GM12878 (cell line): ENCODE data around the gene DCAF6. TPM values are rescaled to one million over a fixed set of nuclear protein-coding genes. Genes with fewer than 3 reads are reported as not detected.

ENCODE experiments used
- ATAC-seq: fragments of 200-7000 bp; cut with Tn5 transposase; 3 replicates; pipeline ENCODE4 v1.9.1; 2020; ENCODE audit warnings: mild to moderate bottlenecking, moderate library complexity
- BruUV-seq: library from RNA; stranded (reverse); fragments of 400-500 nt; replicated peaks from 2 replicates; lab custom pipeline; 2021; lab: Mats Ljungman, UMichigan
- CTCF ChIA-PET: fragments of 300-600 bp; sonication (Branson Sonifier 250); formaldehyde crosslinking; extraction: SDS; loops from one replicate; lab custom pipeline; 2021; ENCODE audit warnings: inconsistent platforms; lab: Yijun Ruan, JAX
- POLR2A ChIA-PET: fragments of 350-600 bp; formaldehyde crosslinking; extraction: SDS; loops from one replicate; lab custom pipeline; 2021; ENCODE audit warnings: inconsistent platforms; lab: Charles Lee
- RAD21 ChIA-PET: fragments of 300-600 bp; sonication (Branson Sonifier 250); formaldehyde crosslinking; loops from one replicate; lab custom pipeline; 2023; ENCODE audit warnings: antibody characterized with exemption; ENCODE audit not compliant: unreplicated experiment; lab: Charles Lee
- SMC1A ChIA-PET: fragments of 300-600 bp; sonication (Branson Sonifier 250); formaldehyde crosslinking; loops from one replicate; lab custom pipeline; 2023; ENCODE audit not compliant: unreplicated experiment, uncharacterized antibody; lab: Charles Lee
- DNase-seq: peaks from one replicate; pipeline ENCODE4 v3.0.0-alpha.2; 2011; ENCODE audit warnings: low read depth, low spot score
- FAIRE-seq: peaks from 3 replicates; lab custom pipeline; 2011; peaks lifted over from hg19 to GRCh38; lab: Jason Lieb, UNC
- H2AFZ ChIP-seq: 2 replicates; pipeline ENCODE4 v1.6.0; 2011; ENCODE audit warnings: low read depth, low read length, control low read depth; ENCODE audit not compliant: control insufficient read depth
- H3K27ac ChIP-seq: 2 replicates; pipeline ENCODE4 v1.5.1; 2011; ENCODE audit warnings: control low read depth; ENCODE audit not compliant: control insufficient read depth, insufficient read depth
- H3K27me3 ChIP-seq, 2 experiments: replicated peaks in 1 of 2; 2 replicates each; pipeline versions ENCODE4 v1.6.0 to v1.6.1; 2011; ENCODE audit warnings: low read length in 1 of 2; ENCODE audit not compliant: control insufficient read depth in 2 of 2, insufficient read depth in 2 of 2
- H3K36me3 ChIP-seq, 2 experiments: 2 replicates each; pipeline ENCODE4 v1.5.1; 2011; ENCODE audit warnings: low read length in 1 of 2; ENCODE audit not compliant: control insufficient read depth in 2 of 2, insufficient read depth in 2 of 2
- H3K4me1 ChIP-seq: 2 replicates; pipeline ENCODE4 v1.6.1; 2011; ENCODE audit warnings: mild to moderate bottlenecking, low read length, moderate library complexity, mixed read lengths; ENCODE audit not compliant: control insufficient read depth, insufficient read depth
- H3K4me2 ChIP-seq: 2 replicates; pipeline ENCODE4 v1.6.0; 2011; ENCODE audit warnings: control low read depth; ENCODE audit not compliant: control insufficient read depth, insufficient read depth
- H3K4me3 ChIP-seq: fragments of 200-600 bp; sonication (generic); 2 replicates; pipeline ENCODE4 v1.5.1; 2016
- H3K79me2 ChIP-seq: 2 replicates; pipeline ENCODE4 v1.6.0; 2011; ENCODE audit warnings: low read length; ENCODE audit not compliant: control insufficient read depth, insufficient read depth
- H3K9ac ChIP-seq: 2 replicates; pipeline ENCODE4 v1.8.0; 2011; ENCODE audit warnings: low read length, control low read depth, mixed read lengths; ENCODE audit not compliant: control insufficient read depth, insufficient read depth
- H3K9me3 ChIP-seq: replicated peaks from 3 replicates; pipeline ENCODE4 v1.5.1; 2011; ENCODE audit warnings: mild to moderate bottlenecking, low read length; ENCODE audit not compliant: control insufficient read depth, insufficient read depth
- H4K20me1 ChIP-seq: 2 replicates; pipeline ENCODE4 v1.6.0; 2011; ENCODE audit not compliant: control insufficient read depth, insufficient read depth
- KAT2A ChIP-seq: conservative IDR thresholded peaks from 2 replicates; pipeline ENCODE4 v1.6.1; 2011; ENCODE audit warnings: low read depth, low read length; ENCODE audit not compliant: control insufficient read depth
- MYB ChIP-seq: fragments of 150-350 bp; IDR thresholded peaks from 2 replicates; pipeline ENCODE4 v1.6.1; 2014; ENCODE audit warnings: mild to moderate bottlenecking, low read depth, low read length, borderline replicate concordance
- RCOR1 ChIP-seq: conservative IDR thresholded peaks from 2 replicates; pipeline ENCODE4 v1.6.1; 2012; ENCODE audit warnings: low read depth, low read length, improper control_type of control experiment
- SUPT20H ChIP-seq: IDR thresholded peaks from 2 replicates; pipeline ENCODE4 v1.6.1; 2011; ENCODE audit warnings: low read depth, mild to moderate bottlenecking, low read length, moderate library complexity, borderline replicate concordance; ENCODE audit not compliant: control insufficient read depth
- WRNIP1 ChIP-seq: IDR thresholded peaks from 2 replicates; pipeline ENCODE4 v1.6.1; 2011; ENCODE audit warnings: low read depth, low read length, improper control_type of control experiment, borderline replicate concordance
- ZSCAN29 ChIP-seq: fragments of 450-650 bp; IDR thresholded peaks from 2 replicates; pipeline ENCODE4 v1.6.1; 2017; ENCODE audit warnings: mild to moderate bottlenecking, moderate library complexity
- WGBS: methylation state at CpG from one replicate; pipeline ENCODE4 v1.1.6; 2016; ENCODE audit warnings: low lambda C conversion rate; ENCODE audit not compliant: insufficient replicate concordance, insufficient coverage; ENCODE audit errors: missing lambda C conversion rate; 5-methylcytosine and 5-hydroxymethylcytosine counted together
- in situ Hi-C: fragments of 300-500 bp; cut with MboI; formaldehyde crosslinking; loops from 9 replicates; pipeline ENCODE4 v1.14.3; 2018; ENCODE audit warnings: mixed read lengths
- intact Hi-C: fragments of 100-400 bp; cut with micrococcal nuclease; formaldehyde crosslinking; loops from one replicate; pipeline ENCODE4 v1.14.2; 2022; ENCODE audit not compliant: unreplicated experiment
- polyA plus RNA-seq, 11 experiments: library from polyadenylated mRNA; depleted of rRNA in 4 of 11; unstranded in 6 of 11; stranded (reverse) in 5 of 11; fragments of >200 nt; fragmentation: Nextera tagmentation in 4 of 11; fragmentation: Illumina TruSeq in 1 of 11; extraction: Ambion mirVana in 4 of 11; extraction: Trizol in 1 of 11; gene quantifications; 1 replicate in 1 of 11; 2 replicates in 10 of 11; pipeline versions ENCODE4 v1.2.1 to v1.2.3, GENCODE V29; 2011 to 2016; ENCODE audit warnings: inconsistent platforms in 2 of 11, missing spikeins in 2 of 11, low read depth in 1 of 11
- total RNA-seq, 4 experiments: library from RNA; depleted of rRNA in 3 of 4; stranded (reverse); fragments of >200 nt in 3 of 4; fragmentation: Illumina TruSeq in 1 of 4; extraction: Trizol in 1 of 4; gene quantifications; 2 replicates each; pipeline versions ENCODE4 v1.2.1 to v1.2.3, GENCODE V29; 2013 to 2021
- TF ChIP-seq, protein P1 (sequence below): fragments of 450-650 bp; IDR thresholded peaks from 2 replicates; pipeline ENCODE4 v1.6.1; 2016; ENCODE audit warnings: mild to moderate bottlenecking, moderate library complexity, borderline replicate concordance
- TF ChIP-seq, protein P2 (sequence below): fragments of 450-650 bp; IDR thresholded peaks from 2 replicates; pipeline ENCODE4 v1.6.1; 2016; ENCODE audit warnings: mild to moderate bottlenecking
- TF ChIP-seq, protein P3 (sequence below): fragments of 450-650 bp; IDR thresholded peaks from 2 replicates; pipeline ENCODE4 v1.6.1; 2016; ENCODE audit warnings: mild to moderate bottlenecking

The DCAF6 gene
- total and polyA plus RNA-seq, 10 of the 15 experiments (the other 5 are each of a cell fraction or from before 2014, with no cell fraction given): 11.4 to 62.7 (median 33.0) TPM

DNA sequence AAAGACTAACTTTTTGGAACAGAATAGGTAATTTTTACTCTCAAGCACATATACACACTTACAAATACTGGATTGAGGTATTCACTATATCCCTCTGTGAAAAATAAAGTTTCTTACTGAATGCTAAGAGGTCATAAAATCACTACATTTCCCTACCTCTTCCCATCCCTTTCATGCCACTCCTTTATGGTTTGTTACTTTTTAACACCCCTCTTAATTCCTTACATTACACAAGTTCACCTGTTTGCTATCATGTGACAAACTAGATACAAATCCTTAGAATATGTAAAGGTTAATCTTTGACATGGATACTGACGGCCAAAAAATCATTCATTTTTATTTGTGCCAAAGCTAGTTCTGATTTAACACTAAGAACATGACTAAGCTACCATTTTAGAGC, 6.8 kb upstream of the DCAF6 start:
- ChIA-PET POLR2A (interaction anchor here (0.6 kb wide), 1 partner anchor 16 kb away, joined by 5 read pairs; no protein-coding TSS in a partner anchor), RAD21 (no interaction called here), SMC1A (interaction anchor here (1.0 to 2.0 kb wide), 5 partner anchors 11 to 213 kb away, joined by 3 to 6 read pairs (median 4); no protein-coding TSS in a partner anchor), CTCF (interaction anchor here (1.1 to 2.5 kb wide), 5 partner anchors 10 to 216 kb away, joined by 3 to 13 read pairs (median 4); no protein-coding TSS in a partner anchor)
- Histone ChIP-seq H3K27ac (no peak overlapping the region), H3K27me3 (no peaks in the 10 kb centered on the region), H3K4me2 (no peak overlapping the region; the same call in 1 of the 2 replicates), H3K9ac (no peak overlapping the region), H3K4me1 (peaks cover 5% of the 10 kb centered on the region; the same call in 1 of the 2 replicates), H3K4me3 (no peak overlapping the region), H2AFZ (no peak overlapping the region), H3K9me3 (no peaks in the 10 kb centered on the region), H3K79me2 (peaks cover 37% of the 10 kb centered on the region), H4K20me1 (no peaks in the 10 kb centered on the region), H3K36me3 (no peaks in the 10 kb centered on the region)
- intact Hi-C loops: loop anchor here (10.0 kb wide), 2 partner anchors 245 to 325 kb away; partner anchors contain the start of gene TIPRL
- BruUV-seq: no TSS peak
- no peak for DNase-seq
- TF ChIP-seq RCOR1: no peak
- TF ChIP-seq, protein P1, sequence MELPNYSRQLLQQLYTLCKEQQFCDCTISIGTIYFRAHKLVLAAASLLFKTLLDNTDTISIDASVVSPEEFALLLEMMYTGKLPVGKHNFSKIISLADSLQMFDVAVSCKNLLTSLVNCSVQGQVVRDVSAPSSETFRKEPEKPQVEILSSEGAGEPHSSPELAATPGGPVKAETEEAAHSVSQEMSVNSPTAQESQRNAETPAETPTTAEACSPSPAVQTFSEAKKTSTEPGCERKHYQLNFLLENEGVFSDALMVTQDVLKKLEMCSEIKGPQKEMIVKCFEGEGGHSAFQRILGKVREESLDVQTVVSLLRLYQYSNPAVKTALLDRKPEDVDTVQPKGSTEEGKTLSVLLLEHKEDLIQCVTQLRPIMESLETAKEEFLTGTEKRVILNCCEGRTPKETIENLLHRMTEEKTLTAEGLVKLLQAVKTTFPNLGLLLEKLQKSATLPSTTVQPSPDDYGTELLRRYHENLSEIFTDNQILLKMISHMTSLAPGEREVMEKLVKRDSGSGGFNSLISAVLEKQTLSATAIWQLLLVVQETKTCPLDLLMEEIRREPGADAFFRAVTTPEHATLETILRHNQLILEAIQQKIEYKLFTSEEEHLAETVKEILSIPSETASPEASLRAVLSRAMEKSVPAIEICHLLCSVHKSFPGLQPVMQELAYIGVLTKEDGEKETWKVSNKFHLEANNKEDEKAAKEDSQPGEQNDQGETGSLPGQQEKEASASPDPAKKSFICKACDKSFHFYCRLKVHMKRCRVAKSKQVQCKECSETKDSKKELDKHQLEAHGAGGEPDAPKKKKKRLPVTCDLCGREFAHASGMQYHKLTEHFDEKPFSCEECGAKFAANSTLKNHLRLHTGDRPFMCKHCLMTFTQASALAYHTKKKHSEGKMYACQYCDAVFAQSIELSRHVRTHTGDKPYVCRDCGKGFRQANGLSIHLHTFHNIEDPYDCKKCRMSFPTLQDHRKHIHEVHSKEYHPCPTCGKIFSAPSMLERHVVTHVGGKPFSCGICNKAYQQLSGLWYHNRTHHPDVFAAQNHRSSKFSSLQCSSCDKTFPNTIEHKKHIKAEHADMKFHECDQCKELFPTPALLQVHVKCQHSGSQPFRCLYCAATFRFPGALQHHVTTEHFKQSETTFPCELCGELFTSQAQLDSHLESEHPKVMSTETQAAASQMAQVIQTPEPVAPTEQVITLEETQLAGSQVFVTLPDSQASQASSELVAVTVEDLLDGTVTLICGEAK: no peak
- no peak for TF ChIP-seq SUPT20H
- TF ChIP-seq MYB: no peak
- no peak for TF ChIP-seq WRNIP1
- TF ChIP-seq KAT2A: no peak
- TF ChIP-seq, protein P2, sequence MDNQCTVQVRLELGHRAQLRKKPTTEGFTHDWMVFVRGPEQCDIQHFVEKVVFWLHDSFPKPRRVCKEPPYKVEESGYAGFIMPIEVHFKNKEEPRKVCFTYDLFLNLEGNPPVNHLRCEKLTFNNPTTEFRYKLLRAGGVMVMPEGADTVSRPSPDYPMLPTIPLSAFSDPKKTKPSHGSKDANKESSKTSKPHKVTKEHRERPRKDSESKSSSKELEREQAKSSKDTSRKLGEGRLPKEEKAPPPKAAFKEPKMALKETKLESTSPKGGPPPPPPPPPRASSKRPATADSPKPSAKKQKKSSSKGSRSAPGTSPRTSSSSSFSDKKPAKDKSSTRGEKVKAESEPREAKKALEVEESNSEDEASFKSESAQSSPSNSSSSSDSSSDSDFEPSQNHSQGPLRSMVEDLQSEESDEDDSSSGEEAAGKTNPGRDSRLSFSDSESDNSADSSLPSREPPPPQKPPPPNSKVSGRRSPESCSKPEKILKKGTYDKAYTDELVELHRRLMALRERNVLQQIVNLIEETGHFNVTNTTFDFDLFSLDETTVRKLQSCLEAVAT: no peak
- TF ChIP-seq, protein P3, sequence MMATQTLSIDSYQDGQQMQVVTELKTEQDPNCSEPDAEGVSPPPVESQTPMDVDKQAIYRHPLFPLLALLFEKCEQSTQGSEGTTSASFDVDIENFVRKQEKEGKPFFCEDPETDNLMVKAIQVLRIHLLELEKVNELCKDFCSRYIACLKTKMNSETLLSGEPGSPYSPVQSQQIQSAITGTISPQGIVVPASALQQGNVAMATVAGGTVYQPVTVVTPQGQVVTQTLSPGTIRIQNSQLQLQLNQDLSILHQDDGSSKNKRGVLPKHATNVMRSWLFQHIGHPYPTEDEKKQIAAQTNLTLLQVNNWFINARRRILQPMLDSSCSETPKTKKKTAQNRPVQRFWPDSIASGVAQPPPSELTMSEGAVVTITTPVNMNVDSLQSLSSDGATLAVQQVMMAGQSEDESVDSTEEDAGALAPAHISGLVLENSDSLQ: no peak
- TF ChIP-seq ZSCAN29: no peak
- in situ Hi-C loops: no loop called here
- WGBS: 61% methylated on average over 1 of the region's 1 CpG
- no peak for ATAC-seq
- FAIRE-seq: no peak
